K562 (cell line): ENCODE measurements around the gene FAM228A. TPM values are rescaled to one million over a fixed set of nuclear protein-coding genes. Genes with fewer than 3 reads are reported as not detected.

Experiments used
- ATAC-seq: fragments of 200-7000 bp; cut with Tn5 transposase; 3 replicates; pipeline ENCODE4 v1.9.1; 2020; ENCODE audit warnings: moderate library complexity
- BruUV-seq: library from RNA; stranded (reverse); fragments of 400-500 nt; replicated peaks from 2 replicates; lab custom pipeline; 2021; lab: Mats Ljungman, UMichigan
- CTCF ChIA-PET: fragments of 300-600 bp; formaldehyde crosslinking; extraction: SDS; loops from one replicate; lab custom pipeline; 2021; ENCODE audit warnings: low intra/inter-chr PET ratio; lab: Yijun Ruan, JAX
- POLR2A ChIA-PET: fragments of 300-600, 350-650 bp; sonication (Branson Sonifier 250); formaldehyde crosslinking; extraction: SDS; loops from one replicate; lab custom pipeline; 2021; ENCODE audit warnings: antibody characterized with exemption, inconsistent platforms; lab: Yijun Ruan, JAX
- DNase-seq, 4 experiments: peaks; one replicate each; pipeline versions ENCODE4 v3.0.0 to v3.0.0-alpha.2; 2011 to 2018; ENCODE audit warnings: low spot score in 3 of 4, mixed read lengths in 3 of 4; ENCODE audit errors: extremely low read depth in 1 of 4
- FAIRE-seq: peaks from 2 replicates; lab custom pipeline; 2011; peaks lifted over from hg19 to GRCh38; lab: Jason Lieb, UNC
- H2AFZ ChIP-seq: 2 replicates; pipeline ENCODE4 v1.6.0; 2011; ENCODE audit warnings: low read depth, low read length, control low read depth, inconsistent platforms
- H3K27ac ChIP-seq: fragments of 200-600 bp; 3 replicates; pipeline ENCODE4 v1.8.0; 2011; ENCODE audit warnings: low read depth, mild to moderate bottlenecking, control low read depth, inconsistent platforms, low read length, moderate library complexity, mixed read lengths; ENCODE audit errors: extremely low read depth
- H3K27me3 ChIP-seq, 2 experiments: fragments of 300-600 bp in 1 of 2; 2 replicates in 1 of 2; 3 replicates in 1 of 2; pipeline versions ENCODE4 v1.6.0 to v1.8.0; 2011; ENCODE audit warnings: inconsistent platforms in 2 of 2, low read length in 2 of 2, mild to moderate bottlenecking in 1 of 2, mixed read lengths in 1 of 2, moderate library complexity in 1 of 2; ENCODE audit not compliant: control insufficient read depth in 2 of 2, insufficient read depth in 2 of 2
- H3K36me3 ChIP-seq: fragments of 300-600 bp; 3 replicates; pipeline ENCODE4 v1.8.0; 2011; ENCODE audit warnings: mild to moderate bottlenecking, low read length, inconsistent platforms; ENCODE audit not compliant: control insufficient read depth, insufficient read depth
- H3K4me1 ChIP-seq, 2 experiments: fragments of 200-600 bp in 1 of 2; replicated peaks in 1 of 2; 2 replicates in 1 of 2; 3 replicates in 1 of 2; pipeline versions ENCODE4 v1.5.1 to v1.8.0; 2011; ENCODE audit warnings: inconsistent platforms in 2 of 2, low read length in 2 of 2, mild to moderate bottlenecking in 1 of 2, mixed read lengths in 1 of 2, moderate library complexity in 1 of 2; ENCODE audit not compliant: control insufficient read depth in 2 of 2, insufficient read depth in 2 of 2
- H3K4me2 ChIP-seq: 2 replicates; pipeline ENCODE4 v1.6.1; 2011; ENCODE audit warnings: low read length, control low read depth, inconsistent platforms, mixed read lengths; ENCODE audit not compliant: insufficient read depth
- H3K4me3 ChIP-seq: fragments of 200-600 bp; sonication (generic), shearing (Covaris generic); 2 replicates; pipeline ENCODE4 v1.5.1; 2016; ENCODE audit warnings: control low read depth, inconsistent platforms
- H3K79me2 ChIP-seq: fragments of 200-600 bp; 3 replicates; pipeline ENCODE4 v1.8.0; 2011; ENCODE audit warnings: low read length, inconsistent platforms; ENCODE audit not compliant: control insufficient read depth, insufficient read depth
- H3K9ac ChIP-seq, 2 experiments: 2 replicates each; pipeline versions ENCODE4 v1.6.0 to v1.6.1; 2011; ENCODE audit warnings: low read depth in 2 of 2, low read length in 2 of 2, control low read depth in 1 of 2, inconsistent platforms in 1 of 2, mild to moderate bottlenecking in 1 of 2, mixed read lengths in 1 of 2; ENCODE audit not compliant: insufficient read depth in 1 of 2
- H3K9me1 ChIP-seq: one replicate; pipeline ENCODE4 v1.6.0; 2011; ENCODE audit warnings: inconsistent platforms, mild to moderate bottlenecking, low read length, moderate library complexity; ENCODE audit not compliant: control insufficient read depth, insufficient read depth
- H3K9me3 ChIP-seq: replicated peaks from 2 replicates; pipeline ENCODE4 v1.5.1; 2011; ENCODE audit warnings: low read depth, low read length, inconsistent platforms; ENCODE audit not compliant: control insufficient read depth, insufficient read depth
- H4K20me1 ChIP-seq: replicated peaks from 2 replicates; pipeline ENCODE4 v1.6.1; 2011; ENCODE audit warnings: low read length, inconsistent platforms, mixed read lengths; ENCODE audit not compliant: control insufficient read depth, insufficient read depth
- HDGF ChIP-seq: fragments of 450-650 bp; IDR thresholded peaks from 2 replicates; pipeline ENCODE4 v1.6.1; 2016
- SOX6 ChIP-seq: fragments of 450-650 bp; IDR thresholded peaks from 2 replicates; pipeline ENCODE4 v1.6.1; 2014; ENCODE audit warnings: mild to moderate bottlenecking
- SRSF9 ChIP-seq: fragments of 200-400 bp; formaldehyde crosslinking; IDR thresholded peaks from 2 replicates; pipeline ENCODE4 v1.6.1; 2017; ENCODE audit warnings: low read depth, low read length, borderline replicate concordance
- ZNF280A ChIP-seq: fragments of 450-650 bp; IDR thresholded peaks from 2 replicates; pipeline ENCODE4 v1.6.1; 2018; ENCODE audit warnings: mild to moderate bottlenecking, low read depth; ENCODE audit not compliant: partially characterized antibody
- ZNF507 ChIP-seq: conservative IDR thresholded peaks from 2 replicates; pipeline ENCODE4 v1.6.1; 2017; ENCODE audit warnings: missing genetic modification characterization, missing compliant biosample characterization
- ZNF780A ChIP-seq: fragments of 250-450 bp; sonication (Bioruptor Pico); IDR thresholded peaks from 2 replicates; pipeline ENCODE4 v1.5.0; 2021; ENCODE audit warnings: mild to moderate bottlenecking
- WGBS: fragments of 100-300 bp; shearing (Covaris generic); methylation state at CpG from one replicate; pipeline ENCODE4 v1.1.6; 2016; ENCODE audit warnings: low coverage, mixed read lengths; ENCODE audit not compliant: insufficient coverage; ENCODE audit errors: missing lambda C conversion rate; 5-methylcytosine and 5-hydroxymethylcytosine counted together
- in situ Hi-C: fragments of 300-500 bp; cut with MboI; formaldehyde crosslinking; loops from 4 replicates; pipeline ENCODE4 v1.15.0; 2018; ENCODE audit warnings: inconsistent platforms, mixed read lengths
- intact Hi-C: fragments of 100-400 bp; cut with micrococcal nuclease; formaldehyde crosslinking; loops from 2 replicates; pipeline ENCODE4 v1.14.2; 2022
- polyA plus RNA-seq, 8 experiments: library from polyadenylated mRNA; depleted of rRNA in 4 of 8; stranded (reverse) in 5 of 8; unstranded in 3 of 8; fragments of >200 nt; fragmentation: Nextera tagmentation in 2 of 8; fragmentation: Illumina TruSeq in 1 of 8; extraction: Ambion mirVana in 2 of 8; extraction: Trizol in 1 of 8; gene quantifications; 2 replicates each; pipeline versions ENCODE4 v1.2.1 to v1.2.3, GENCODE V29; 2011 to 2014; ENCODE audit warnings: inconsistent platforms in 1 of 8, missing spikeins in 1 of 8
- total RNA-seq, 7 experiments: library from RNA; depleted of rRNA in 6 of 7; stranded (reverse); fragments of >200 nt in 6 of 7; fragmentation: Illumina TruSeq in 2 of 7; extraction: Trizol in 2 of 7; gene quantifications; 2 replicates each; pipeline versions ENCODE4 v1.2.1 to v1.2.3, GENCODE V29; 2011 to 2021; ENCODE audit warnings: low replicate concordance in 1 of 7
- TF ChIP-seq, protein P1 (sequence below): fragments of 450-650 bp; formaldehyde crosslinking; IDR thresholded peaks from 2 replicates; pipeline ENCODE4 v1.4.0; 2022; ENCODE audit warnings: missing genetic modification characterization

Gene FAM228A
- total and polyA plus RNA-seq, 9 of the 15 experiments (the other 6 are each of a cell fraction or from before 2014, with no cell fraction given) = not detected

DNA sequence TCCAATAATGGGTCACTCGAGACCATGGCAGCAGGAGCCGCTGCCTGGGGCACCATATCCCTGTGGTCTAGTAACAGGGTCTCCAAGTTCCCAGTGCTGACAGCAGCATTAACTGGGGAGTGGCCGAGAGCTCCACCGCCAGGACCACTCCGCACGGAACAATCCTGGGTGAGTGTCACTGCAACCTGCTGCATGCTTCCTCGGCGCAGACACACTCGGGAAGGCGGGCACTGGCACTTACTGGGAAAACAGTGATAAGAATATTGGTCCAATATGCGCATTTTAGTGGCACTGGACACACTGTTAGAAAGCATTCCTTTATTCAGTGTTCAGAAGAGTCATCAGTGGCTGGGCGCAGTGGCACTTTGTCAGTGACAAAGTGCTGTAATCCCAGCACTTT, 29.7 kb downstream of the FAM228A start:
- POLR2A ChIA-PET = no interaction called here
- H3K79me2 ChIP-seq = no peaks in the 10 kb centered on the region
- H3K9me1 ChIP-seq = no peaks in the 10 kb centered on the region
- no TSS peak for BruUV-seq
- no peaks in the 10 kb centered on the region for H4K20me1 ChIP-seq
- no peak overlapping the region; a peak in 1 of 4 replicates for H3K9ac ChIP-seq
- CTCF ChIA-PET = no interaction called here
- H3K4me2 ChIP-seq = no peak overlapping the region
- no peak overlapping the region for H3K27ac ChIP-seq
- FAIRE-seq (no peak), ATAC-seq (no peak), DNase-seq (peak in 1 of 4 experiments; percentile 1)
- in situ Hi-C loops (no loop called here), intact Hi-C loops (no loop called here)
- H3K27me3 ChIP-seq = peaks cover 13 to 22% of the 10 kb centered on the region in 2 experiments; a peak in 4 of 5 replicates
- no peak overlapping the region for H2AFZ ChIP-seq
- TF ChIP-seq ZNF280A (no peak), SOX6 (no peak), HDGF (no peak), ZNF780A (CRISPR knock-in tag) (no peak), SRSF9 (no peak), ZNF507 (tag) (no peak)
- TF ChIP-seq, protein P1, sequence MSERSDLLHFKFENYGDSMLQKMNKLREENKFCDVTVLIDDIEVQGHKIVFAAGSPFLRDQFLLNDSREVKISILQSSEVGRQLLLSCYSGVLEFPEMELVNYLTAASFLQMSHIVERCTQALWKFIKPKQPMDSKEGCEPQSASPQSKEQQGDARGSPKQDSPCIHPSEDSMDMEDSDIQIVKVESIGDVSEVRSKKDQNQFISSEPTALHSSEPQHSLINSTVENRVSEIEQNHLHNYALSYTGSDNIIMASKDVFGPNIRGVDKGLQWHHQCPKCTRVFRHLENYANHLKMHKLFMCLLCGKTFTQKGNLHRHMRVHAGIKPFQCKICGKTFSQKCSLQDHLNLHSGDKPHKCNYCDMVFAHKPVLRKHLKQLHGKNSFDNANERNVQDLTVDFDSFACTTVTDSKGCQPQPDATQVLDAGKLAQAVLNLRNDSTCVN (CRISPR knock-in tag) = no peak
- peaks cover 0 to 3% of the 10 kb centered on the region in 2 experiments; a peak in 1 of 5 replicates for H3K4me1 ChIP-seq
- H3K36me3 ChIP-seq = no peaks in the 10 kb centered on the region
- H3K4me3 ChIP-seq = no peak overlapping the region
- WGBS = 64% methylated on average over 12 of the region's 12 CpGs
- H3K9me3 ChIP-seq = no peaks in the 10 kb centered on the region
